ENCODE results near the gene ZNF182. TPM values are rescaled to one million over a fixed set of nuclear protein-coding genes. Genes with fewer than 3 reads are reported as not detected.
"Not testable (repeated sequence)": the region's sequence is repeated elsewhere in the genome, so short reads cannot be mapped to it uniquely, and the experiment has no call there.

ZNF182 gene
- polyA plus RNA-seq, 1 donor (not counting 4 experiments of a cell fraction or from before 2014, with no cell fraction given), result 2.4 TPM

GRCh38 chrX:47956016-47956415 is 47.8 kb downstream of the ZNF182 start:
- H3K4me3 ChIP-seq (ENCODE audit: control insufficient read depth in 2 of 3, extremely low read depth in 1 of 3, insufficient read depth in 2 of 3, low read depth in 1 of 3, low read length in 3 of 3), result no peak overlapping the region
- no peak overlapping the region for H3K4me2 ChIP-seq (ENCODE audit: control insufficient read depth, extremely low read depth, insufficient read depth, low read depth, low read length)

GRCh38 chrX:47955295-47955694 is 48.5 kb downstream of the ZNF182 start:
- H3K9me1 ChIP-seq (ENCODE audit: control insufficient read depth, extremely low read depth, insufficient read depth, low read length); H3K27me3 ChIP-seq (ENCODE audit: control insufficient read depth, extremely low read depth, insufficient read depth, low read length); H2AFZ ChIP-seq (ENCODE audit: control insufficient read depth, low read length); H3K4me1 ChIP-seq (ENCODE audit: control insufficient read depth, extremely low read depth, insufficient read depth, low read length); H3K27ac ChIP-seq (ENCODE audit: control insufficient read depth, insufficient read depth, low read length); DNase-seq (ENCODE audit: low read depth, low spot score); H3K4me2 ChIP-seq (ENCODE audit: control insufficient read depth, extremely low read depth, insufficient read depth, low read depth, low read length); H4K20me1 ChIP-seq (ENCODE audit: control insufficient read depth, extremely low read depth, insufficient read depth, low read length); H3K9ac ChIP-seq (ENCODE audit: control insufficient read depth, extremely low read depth, insufficient read depth, low read length); H3K79me2 ChIP-seq (ENCODE audit: control insufficient read depth, insufficient read depth, low read length); H3K4me3 ChIP-seq (ENCODE audit: control insufficient read depth in 2 of 3, extremely low read depth in 1 of 3, insufficient read depth in 2 of 3, low read depth in 1 of 3, low read length in 3 of 3); FAIRE-seq; H3K36me3 ChIP-seq (ENCODE audit: control insufficient read depth in 2 of 2, extremely low read depth in 1 of 2, insufficient read depth in 2 of 2, low read length in 2 of 2); H3K9me3 ChIP-seq (ENCODE audit: control insufficient read depth, low read depth, low read length); dilution Hi-C loops (cut with MboI; ENCODE audit: extremely low pct_ligation_motif_present, low sequenced_read_pairs): not testable (repeated sequence)

More at GRCh38 chrX:47956016-47956415, 47.8 kb downstream of the ZNF182 start:
- H2AFZ ChIP-seq (ENCODE audit: control insufficient read depth, low read length), result no peak overlapping the region
- TF ChIP-seq, protein P1, sequence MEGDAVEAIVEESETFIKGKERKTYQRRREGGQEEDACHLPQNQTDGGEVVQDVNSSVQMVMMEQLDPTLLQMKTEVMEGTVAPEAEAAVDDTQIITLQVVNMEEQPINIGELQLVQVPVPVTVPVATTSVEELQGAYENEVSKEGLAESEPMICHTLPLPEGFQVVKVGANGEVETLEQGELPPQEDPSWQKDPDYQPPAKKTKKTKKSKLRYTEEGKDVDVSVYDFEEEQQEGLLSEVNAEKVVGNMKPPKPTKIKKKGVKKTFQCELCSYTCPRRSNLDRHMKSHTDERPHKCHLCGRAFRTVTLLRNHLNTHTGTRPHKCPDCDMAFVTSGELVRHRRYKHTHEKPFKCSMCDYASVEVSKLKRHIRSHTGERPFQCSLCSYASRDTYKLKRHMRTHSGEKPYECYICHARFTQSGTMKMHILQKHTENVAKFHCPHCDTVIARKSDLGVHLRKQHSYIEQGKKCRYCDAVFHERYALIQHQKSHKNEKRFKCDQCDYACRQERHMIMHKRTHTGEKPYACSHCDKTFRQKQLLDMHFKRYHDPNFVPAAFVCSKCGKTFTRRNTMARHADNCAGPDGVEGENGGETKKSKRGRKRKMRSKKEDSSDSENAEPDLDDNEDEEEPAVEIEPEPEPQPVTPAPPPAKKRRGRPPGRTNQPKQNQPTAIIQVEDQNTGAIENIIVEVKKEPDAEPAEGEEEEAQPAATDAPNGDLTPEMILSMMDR (optimal IDR thresholded peaks at IDR 0.05 in 1 of 3, IDR thresholded peaks at IDR 0.05 in 1 of 3, conservative IDR thresholded peaks at IDR 0.05 in 1 of 3; ENCODE audit: extremely low read depth in 1 of 3, insufficient read depth in 2 of 3, low read length in 3 of 3), result no peak
- TF ChIP-seq EZH2 (IDR thresholded peaks at IDR 0.05; ENCODE audit: low read length), result no peak
- H3K9ac ChIP-seq (ENCODE audit: control insufficient read depth, extremely low read depth, insufficient read depth, low read length), result no peak overlapping the region
- dilution Hi-C loops (cut with MboI; ENCODE audit: extremely low pct_ligation_motif_present, low sequenced_read_pairs), result no loop called here
- FAIRE-seq (no peak), DNase-seq (ENCODE audit: low read depth, low spot score) (no peak)
- H3K4me1 ChIP-seq (ENCODE audit: control insufficient read depth, extremely low read depth, insufficient read depth, low read length), result no peaks in the 10 kb centered on the region
- no peaks in the 10 kb centered on the region for H3K79me2 ChIP-seq (ENCODE audit: control insufficient read depth, insufficient read depth, low read length)
- H3K9me3 ChIP-seq (ENCODE audit: control insufficient read depth, low read depth, low read length), result peaks cover 2% of the 10 kb centered on the region
- H3K36me3 ChIP-seq (ENCODE audit: control insufficient read depth in 2 of 2, extremely low read depth in 1 of 2, insufficient read depth in 2 of 2, low read length in 2 of 2), result no peaks in the 10 kb centered on the region
- no peaks in the 10 kb centered on the region for H4K20me1 ChIP-seq (ENCODE audit: control insufficient read depth, extremely low read depth, insufficient read depth, low read length)
- no peaks in the 10 kb centered on the region for H3K27me3 ChIP-seq (ENCODE audit: control insufficient read depth, extremely low read depth, insufficient read depth, low read length)
- no peak overlapping the region for H3K27ac ChIP-seq (ENCODE audit: control insufficient read depth, insufficient read depth, low read length)
- H3K9me1 ChIP-seq (ENCODE audit: control insufficient read depth, extremely low read depth, insufficient read depth, low read length), result no peaks in the 10 kb centered on the region

- Histone ChIP-seq H3K9me1 (ENCODE audit: control insufficient read depth, extremely low read depth, insufficient read depth, low read length) (no peaks in the 10 kb centered on the region), H4K20me1 (ENCODE audit: control insufficient read depth, extremely low read depth, insufficient read depth, low read length) (no peaks in the 10 kb centered on the region), H3K9me3 (ENCODE audit: control insufficient read depth, low read depth, low read length) (no peaks in the 10 kb centered on the region), H3K4me1 (ENCODE audit: control insufficient read depth, extremely low read depth, insufficient read depth, low read length) (no peaks in the 10 kb centered on the region), H3K27me3 (ENCODE audit: control insufficient read depth, extremely low read depth, insufficient read depth, low read length) (no peaks in the 10 kb centered on the region), H3K36me3 (ENCODE audit: control insufficient read depth in 2 of 2, extremely low read depth in 1 of 2, insufficient read depth in 2 of 2, low read length in 2 of 2) (no peaks in the 10 kb centered on the region), H3K4me3 (ENCODE audit: control insufficient read depth in 2 of 3, extremely low read depth in 1 of 3, insufficient read depth in 2 of 3, low read depth in 1 of 3, low read length in 3 of 3) (no peak overlapping the region), H3K27ac (ENCODE audit: control insufficient read depth, insufficient read depth, low read length) (no peak overlapping the region), H3K79me2 (ENCODE audit: control insufficient read depth, insufficient read depth, low read length) (no peaks in the 10 kb centered on the region), H3K4me2 (ENCODE audit: control insufficient read depth, extremely low read depth, insufficient read depth, low read depth, low read length) (no peak overlapping the region), H3K9ac (ENCODE audit: control insufficient read depth, extremely low read depth, insufficient read depth, low read length) (no peak overlapping the region), H2AFZ (ENCODE audit: control insufficient read depth, low read length) (no peak overlapping the region)
- no peak for FAIRE-seq
- dilution Hi-C loops (cut with MboI; ENCODE audit: extremely low pct_ligation_motif_present, low sequenced_read_pairs), result no loop called here
- TF ChIP-seq, protein P1 (optimal IDR thresholded peaks at IDR 0.05 in 1 of 3, IDR thresholded peaks at IDR 0.05 in 1 of 3, conservative IDR thresholded peaks at IDR 0.05 in 1 of 3; ENCODE audit: extremely low read depth in 1 of 3, insufficient read depth in 2 of 3, low read length in 3 of 3), result no peak
- TF ChIP-seq EZH2 (IDR thresholded peaks at IDR 0.05; ENCODE audit: low read length), result no peak
- no peak for DNase-seq (ENCODE audit: low read depth, low spot score)
Observed at GRCh38 chrX:47941423-47941822, 62.4 kb downstream of the ZNF182 start.
